Mucosa of descending colon (tissue), 3 donors: ENCODE measurements around the gene DNAJC9. TPM values are rescaled to one million over a fixed set of nuclear protein-coding genes. Genes with fewer than 3 reads are reported as not detected.

Experiments used
- ATAC-seq: fragments of 200-7000 bp; cut with Tn5 transposase; one replicate; pipeline ENCODE4 v1.9.1; 2020; ENCODE audit warnings: mild to moderate bottlenecking, moderate library complexity
- DNase-seq, 3 donors: peaks; one replicate each; pipeline ENCODE4 v3.0.0-alpha.2; 2020
- H3K36me3 ChIP-seq: fragments of 200-600 bp; one replicate; pipeline ENCODE4 v1.8.0; 2021; ENCODE audit warnings: low read depth, mild to moderate bottlenecking
- H3K4me1 ChIP-seq: fragments of 200-600 bp; one replicate; pipeline ENCODE4 v1.8.0; 2021; ENCODE audit warnings: low read depth, mild to moderate bottlenecking
- H3K4me3 ChIP-seq: fragments of 200-600 bp; one replicate; pipeline ENCODE4 v1.8.0; 2021; ENCODE audit warnings: mild to moderate bottlenecking
- H3K9me3 ChIP-seq: fragments of 200-600 bp; one replicate; pipeline ENCODE4 v1.8.0; 2021; ENCODE audit warnings: mild to moderate bottlenecking
- CTCF ChIP-seq: fragments of 200-600 bp; IDR thresholded peaks from one replicate; pipeline ENCODE4 v1.8.0; 2022; ENCODE audit warnings: antibody characterized with exemption, mild to moderate bottlenecking
- intact Hi-C, 2 donors: fragments of 100-400 bp; cut with DNase I in 1 of 2; cut with micrococcal nuclease in 1 of 2; formaldehyde crosslinking; loops; one replicate each; pipeline versions ENCODE4 v1.11.0 to v1.11.1; 2022; cut with DNase I, micrococcal nuclease
- total RNA-seq, 3 donors: library from RNA; stranded (reverse); fragmentation: NEBNext Ultra II Directional in 2 of 3; extraction: Animal tissue kit (Norgen Biotek cat#: 25700) in 2 of 3; gene quantifications; one replicate each; pipeline versions ENCODE4 v1.2.1 to v1.2.4, GENCODE V29; 2021 to 2023
- donor health status: DM: no; HTN: no; CAD: no; lungs with moderate emphysema.
- donor health status: DM: no; HTN: no; CAD: no.
- donor health status: DM: no; HTN: yes; CAD: no.

Gene DNAJC9
- total RNA-seq, 3 donors from 2014 or later: 12.7 to 18.2 (median 15.3) TPM

- H3K36me3 ChIP-seq: no peaks in the 10 kb centered on the region
- DNase-seq: no peak
- ATAC-seq: no peak
- intact Hi-C loops: no loop called here
- H3K4me1 ChIP-seq: no peaks in the 10 kb centered on the region
- TF ChIP-seq CTCF: no peak
- H3K4me3 ChIP-seq: no peak overlapping the region
- no peaks in the 10 kb centered on the region for H3K9me3 ChIP-seq
Measured at GRCh38 chr10:73215749-73216148, 31.3 kb downstream of the DNAJC9 start.

GRCh38 chr10:73211106-73211811, 35.8 kb downstream of the DNAJC9 start:
- DNase-seq (no peak), ATAC-seq (no peak)
- intact Hi-C loops: no loop called here
- no peak for TF ChIP-seq CTCF
- H3K36me3 ChIP-seq: peaks cover 4% of the 10 kb centered on the region
- H3K4me3 ChIP-seq: no peak overlapping the region
- no peaks in the 10 kb centered on the region for H3K9me3 ChIP-seq
- no peaks in the 10 kb centered on the region for H3K4me1 ChIP-seq

- intact Hi-C loops: no loop called here
- DNase-seq (no peak), ATAC-seq (no peak)
- Histone ChIP-seq H3K9me3 (no peaks in the 10 kb centered on the region), H3K4me3 (no peak overlapping the region), H3K4me1 (no peaks in the 10 kb centered on the region), H3K36me3 (peaks cover 4% of the 10 kb centered on the region)
- TF ChIP-seq CTCF: no peak
Measured at GRCh38 chr10:73210395-73211105, 36.5 kb downstream of the DNAJC9 start.

GRCh38 chr10:73209705-73210104, 37.4 kb downstream of the DNAJC9 start:
- intact Hi-C loops: no loop called here
- H3K4me3 ChIP-seq: no peak overlapping the region
- DNase-seq (no peak), ATAC-seq (no peak)
- no peak for TF ChIP-seq CTCF
- H3K4me1 ChIP-seq: no peaks in the 10 kb centered on the region
- peaks cover 4% of the 10 kb centered on the region for H3K36me3 ChIP-seq
- no peaks in the 10 kb centered on the region for H3K9me3 ChIP-seq

GRCh38 chr10:73207883-73208282, 39.2 kb downstream of the DNAJC9 start:
- Histone ChIP-seq H3K9me3 (no peaks in the 10 kb centered on the region), H3K4me3 (no peak overlapping the region), H3K36me3 (peaks cover 4% of the 10 kb centered on the region), H3K4me1 (no peaks in the 10 kb centered on the region)
- intact Hi-C loops: no loop called here
- DNase-seq: no peak
- ATAC-seq: no peak
- no peak for TF ChIP-seq CTCF
